A549 (cell line): ENCODE results near the gene GPBP1. TPM values are rescaled to one million over a fixed set of nuclear protein-coding genes. Genes with fewer than 3 reads are reported as not detected.

Experiments
- ATAC-seq, 2 experiments: fragments of 200-7000 bp in 1 of 2; fragments of >200 bp in 1 of 2; cut with Nextera tagmentation in 1 of 2; cut with Tn5 transposase in 1 of 2; 3 replicates each; pipeline versions ENCODE4 v1.8.0 to v1.9.1; 2018 to 2020; ENCODE audit warnings: mild to moderate bottlenecking in 1 of 2, moderate library complexity in 1 of 2
- CTCF ChIA-PET: fragments of 300-600 bp; sonication (Branson Sonifier 250); formaldehyde crosslinking; extraction: SDS; loops from one replicate; lab custom pipeline; 2021; ENCODE audit warnings: antibody characterized with exemption, inconsistent platforms; lab: Yijun Ruan, JAX
- POLR2A ChIA-PET: fragments of 350-600 bp; formaldehyde crosslinking; extraction: SDS; loops from one replicate; lab custom pipeline; 2021; ENCODE audit warnings: antibody characterized with exemption, inconsistent platforms; lab: Yijun Ruan, JAX
- DNase-seq, 2 experiments: peaks; one replicate each; pipeline versions ENCODE4 v3.0.0 to v3.0.0-alpha.2; 2011 to 2016; ENCODE audit warnings: low read depth in 1 of 2, low spot score in 1 of 2
- FAIRE-seq: peaks from 2 replicates; lab custom pipeline; 2011; peaks lifted over from hg19 to GRCh38; lab: Jason Lieb, UNC
- H3K27ac ChIP-seq, 2 experiments: fragments of >200 bp; sonication (Bioruptor Twin); formaldehyde crosslinking; 3 replicates each; pipeline ENCODE4 v1.5.1; 2016 to 2017
- H3K4me1 ChIP-seq: fragments of >200 bp; sonication (Bioruptor Twin); formaldehyde crosslinking; 3 replicates; pipeline ENCODE4 v1.6.1; 2016
- H3K4me2 ChIP-seq: fragments of >200 bp; sonication (Bioruptor Twin); formaldehyde crosslinking; 3 replicates; pipeline ENCODE4 v1.6.1; 2016
- H3K4me3 ChIP-seq: fragments of >200 bp; sonication (Bioruptor Twin); formaldehyde crosslinking; 3 replicates; pipeline ENCODE4 v1.5.1; 2016
- H3K9me3 ChIP-seq: fragments of >200 bp; sonication (Bioruptor Twin); formaldehyde crosslinking; 3 replicates; pipeline ENCODE4 v1.6.1; 2016
- ATOH8 ChIP-seq: fragments of 250-450 bp; sonication (Bioruptor Pico); IDR thresholded peaks from 2 replicates; pipeline ENCODE4 v1.5.0; 2020; ENCODE audit warnings: low read depth, mild to moderate bottlenecking, moderate library complexity
- CBX2 ChIP-seq: fragments of 200-600 bp; sonication (generic); IDR thresholded peaks from 2 replicates; pipeline ENCODE4 v1.6.1; 2016; ENCODE audit warnings: low read depth, mild to moderate bottlenecking, borderline replicate concordance
- CEBPB ChIP-seq, 2 experiments: fragments of >200 bp in 1 of 2; sonication (Bioruptor Twin) in 1 of 2; formaldehyde crosslinking in 1 of 2; IDR thresholded peaks; 2 replicates each; pipeline ENCODE4 v1.6.1; 2012 to 2016
- CHD4 ChIP-seq: fragments of 200-600 bp; sonication (generic); IDR thresholded peaks from 2 replicates; pipeline ENCODE4 v1.6.1; 2016; ENCODE audit warnings: antibody characterized with exemption, mild to moderate bottlenecking, borderline replicate concordance
- EHMT2 ChIP-seq: fragments of 200-600 bp; sonication (generic); IDR thresholded peaks from 2 replicates; pipeline ENCODE4 v1.6.1; 2016; ENCODE audit warnings: antibody characterized with exemption, low read depth, mild to moderate bottlenecking, moderate library complexity
- ESRRA ChIP-seq: fragments of 150-350 bp; IDR thresholded peaks from 2 replicates; pipeline ENCODE4 v1.6.1; 2014; ENCODE audit warnings: mild to moderate bottlenecking, low read length, borderline replicate concordance
- FOXS1 ChIP-seq: fragments of 250-450 bp; sonication (Bioruptor Pico); IDR thresholded peaks from 2 replicates; pipeline ENCODE4 v1.5.0; 2020; ENCODE audit warnings: mild to moderate bottlenecking, moderate library complexity
- GATA3 ChIP-seq: IDR thresholded peaks from 2 replicates; pipeline ENCODE4 v1.6.1; 2012; ENCODE audit warnings: borderline replicate concordance
- HOXA7 ChIP-seq: fragments of 250-450 bp; sonication (Bioruptor Pico); IDR thresholded peaks from 2 replicates; pipeline ENCODE4 v1.5.0; 2020; ENCODE audit warnings: mild to moderate bottlenecking, moderate library complexity
- JUN ChIP-seq, 2 experiments: fragments of >200 bp; sonication (Bioruptor Twin); formaldehyde crosslinking; IDR thresholded peaks; 2 replicates in 1 of 2; 3 replicates in 1 of 2; pipeline ENCODE4 v1.6.1; 2016 to 2017
- KDM1A ChIP-seq: fragments of 200-600 bp; sonication (generic); IDR thresholded peaks from 2 replicates; pipeline ENCODE4 v1.6.1; 2016; ENCODE audit warnings: low read depth, mild to moderate bottlenecking
- MAX ChIP-seq: IDR thresholded peaks from 2 replicates; pipeline ENCODE4 v1.6.1; 2012
- MYC ChIP-seq: IDR thresholded peaks from 2 replicates; pipeline ENCODE4 v1.6.1; 2012; ENCODE audit warnings: mild to moderate bottlenecking, inconsistent platforms, low read length, improper control_type of control experiment, borderline replicate concordance
- NPAS2 ChIP-seq: fragments of 250-450 bp; sonication (Bioruptor Pico); IDR thresholded peaks from 2 replicates; pipeline ENCODE4 v1.8.0; 2022; ENCODE audit warnings: mild to moderate bottlenecking, moderate library complexity, borderline replicate concordance
- PBX3 ChIP-seq: IDR thresholded peaks from 2 replicates; pipeline ENCODE4 v1.6.1; 2012
- PHF8 ChIP-seq: fragments of 200-600 bp; sonication (generic); IDR thresholded peaks from 2 replicates; pipeline ENCODE4 v1.6.1; 2016; ENCODE audit warnings: low read depth, mild to moderate bottlenecking, antibody characterized with exemption, moderate library complexity, borderline replicate concordance
- POLR2A ChIP-seq: IDR thresholded peaks from 2 replicates; pipeline ENCODE4 v1.6.1; 2012; ENCODE audit warnings: mild to moderate bottlenecking, low read length
- TFCP2L1 ChIP-seq: fragments of 250-450 bp; sonication (Bioruptor Pico); IDR thresholded peaks from 2 replicates; pipeline ENCODE4 v1.5.0; 2021; ENCODE audit warnings: mild to moderate bottlenecking
- TP53 ChIP-seq: fragments of 250-450 bp; sonication (Bioruptor Pico); IDR thresholded peaks from 2 replicates; pipeline ENCODE4 v1.5.0; 2021; ENCODE audit warnings: mild to moderate bottlenecking, moderate library complexity
- ZC3H11A ChIP-seq: fragments of 450-650 bp; IDR thresholded peaks from 2 replicates; pipeline ENCODE4 v1.6.1; 2014; ENCODE audit warnings: antibody characterized with exemption, mild to moderate bottlenecking
- ZSCAN20 ChIP-seq: fragments of 250-450 bp; sonication (Bioruptor Pico); IDR thresholded peaks from 2 replicates; pipeline ENCODE4 v1.8.0; 2022; ENCODE audit warnings: mild to moderate bottlenecking, moderate library complexity
- WGBS: methylation state at CpG from one replicate; pipeline ENCODE4 v1.1.6; 2017; ENCODE audit errors: missing lambda C conversion rate; 5-methylcytosine and 5-hydroxymethylcytosine counted together
- polyA plus RNA-seq, 4 experiments: library from polyadenylated mRNA; depleted of rRNA in 3 of 4; stranded (reverse); fragments of >200 nt; fragmentation: RNase III in 1 of 4; extraction: RNeasy Plus Mini Kit Qiagen cat#74134 plus additional on column Dnase treatment in 1 of 4; gene quantifications; 2 replicates in 3 of 4; 3 replicates in 1 of 4; pipeline ENCODE4 v1.2.3, GENCODE V29; 2011 to 2017

GPBP1 gene
- polyA plus RNA-seq, 2 of the 4 experiments (the other 2 are of a cell fraction), result 31.0 to 86.0 TPM

GRCh38 chr5:57175551-57176309 lies 1.9 kb downstream of the GPBP1 start:
- Histone ChIP-seq H3K4me2 (peak overlapping the region; percentile 92), H3K4me3 (peak overlapping the region; percentile 57)
- TF ChIP-seq FOXS1 (CRISPR knock-in tag), result no peak
- no peak for TF ChIP-seq MYC
- TF ChIP-seq MAX, result no peak
- no peak for TF ChIP-seq EHMT2
- no peak for TF ChIP-seq CBX2
- no peak for TF ChIP-seq JUN (IDR thresholded peaks at IDR 0.05)
- no peak for TF ChIP-seq CEBPB (IDR thresholded peaks at IDR 0.05)
- TF ChIP-seq POLR2A, result no peak
- TF ChIP-seq GATA3, result no peak
- no peak for TF ChIP-seq ESRRA
- TF ChIP-seq NPAS2 (CRISPR knock-in tag), result no peak
- TF ChIP-seq ATOH8, result no peak
- no peak for TF ChIP-seq ZSCAN20 (CRISPR knock-in tag)
- no peak for TF ChIP-seq TFCP2L1 (CRISPR knock-in tag)
- TF ChIP-seq KDM1A, result no peak
- TF ChIP-seq PBX3, result no peak
- TF ChIP-seq CHD4, result no peak
- TF ChIP-seq HOXA7 (CRISPR knock-in tag), result no peak
- TF ChIP-seq, all 56 proteins: peak for 0
- 5% methylated on average over 11 of the region's 11 CpGs for WGBS
- DNase-seq, result no peak
- POLR2A ChIA-PET, result interaction anchor here (1.6 kb wide), 1 partner anchor 266 kb away, joined by 5 read pairs; the partner anchor contains the start of gene SETD9
- Histone ChIP-seq H3K9me3 (no peaks in the 10 kb centered on the region), H3K4me1 (peaks cover 38% of the 10 kb centered on the region; the same call in 2 of the 3 replicates), H3K27ac (peak overlapping the region in 1 of 2 experiments; percentile 97; a peak in 3 of 6 replicates)
- ATAC-seq, result no peak
- CTCF ChIA-PET, result interaction anchor here (0.6 to 1.0 kb wide), 3 partner anchors 39 to 93 kb away, joined by 3 read pairs; no protein-coding TSS in a partner anchor
- FAIRE-seq, result no peak

- DNase-seq (no peak), FAIRE-seq (no peak), ATAC-seq (no peak)
- Histone ChIP-seq H3K9me3 (no peaks in the 10 kb centered on the region), H3K4me3 (peak overlapping the region; percentile 57), H3K4me2 (peak overlapping the region; percentile 92), H3K27ac (peak overlapping the region in 1 of 2 experiments; percentile 0; a peak in 1 of 6 replicates), H3K4me1 (peaks cover 38% of the 10 kb centered on the region; the same call in 2 of the 3 replicates)
- POLR2A ChIA-PET, result interaction anchor here (1.6 kb wide), 1 partner anchor 267 kb away, joined by 5 read pairs; the partner anchor contains the start of gene SETD9
- CTCF ChIA-PET, result interaction anchor here (0.6 to 1.3 kb wide), 4 partner anchors 12 to 276 kb away, joined by 3 read pairs; no protein-coding TSS in a partner anchor
- WGBS, result 3% methylated on average over 7 of the region's 7 CpGs
- TF ChIP-seq MAX (0 out of 2 replicates have a peak, but pooled peaks have one; percentile 20), ZC3H11A (no peak), CEBPB (IDR thresholded peaks at IDR 0.05) (no peak), FOXS1 (CRISPR knock-in tag) (peak; percentile 81; the same call in 1 of the 2 replicates), PHF8 (no peak), TP53 (CRISPR knock-in tag) (no peak)
Observed at GRCh38 chr5:57176350-57176857, 2.5 kb downstream of the GPBP1 start.
